Sigmoid colon (tissue), 4 donors: ENCODE measurements around the gene KRT16.

Experiments
- EP300 ChIP-seq, 4 donors: sonication (generic); formaldehyde crosslinking; IDR thresholded peaks; one replicate each; pipeline ENCODE4 v1.6.1; 2017; ENCODE audit warnings: antibody characterized with exemption in 4 of 4
- POLR2A ChIP-seq, 2 donors: fragments of 450-650 bp; IDR thresholded peaks; one replicate each; pipeline ENCODE4 v1.6.1; 2016; ENCODE audit warnings: antibody characterized with exemption in 2 of 2, mild to moderate bottlenecking in 2 of 2, moderate library complexity in 2 of 2
- POLR2AphosphoS5 ChIP-seq, 4 donors: sonication (generic); formaldehyde crosslinking; IDR thresholded peaks; one replicate each; pipeline ENCODE4 v1.6.1; 2017; ENCODE audit warnings: antibody characterized with exemption in 4 of 4
- TF ChIP-seq, protein P1 (sequence below), 4 experiments: fragments of 450-650 bp in 3 of 4; fragments of 200-600 bp in 1 of 4; IDR thresholded peaks; one replicate each; pipeline ENCODE4 v1.5.1; 2016 to 2019; ENCODE audit warnings: antibody characterized with exemption in 4 of 4, mild to moderate bottlenecking in 3 of 4, moderate library complexity in 2 of 4

DNA sequence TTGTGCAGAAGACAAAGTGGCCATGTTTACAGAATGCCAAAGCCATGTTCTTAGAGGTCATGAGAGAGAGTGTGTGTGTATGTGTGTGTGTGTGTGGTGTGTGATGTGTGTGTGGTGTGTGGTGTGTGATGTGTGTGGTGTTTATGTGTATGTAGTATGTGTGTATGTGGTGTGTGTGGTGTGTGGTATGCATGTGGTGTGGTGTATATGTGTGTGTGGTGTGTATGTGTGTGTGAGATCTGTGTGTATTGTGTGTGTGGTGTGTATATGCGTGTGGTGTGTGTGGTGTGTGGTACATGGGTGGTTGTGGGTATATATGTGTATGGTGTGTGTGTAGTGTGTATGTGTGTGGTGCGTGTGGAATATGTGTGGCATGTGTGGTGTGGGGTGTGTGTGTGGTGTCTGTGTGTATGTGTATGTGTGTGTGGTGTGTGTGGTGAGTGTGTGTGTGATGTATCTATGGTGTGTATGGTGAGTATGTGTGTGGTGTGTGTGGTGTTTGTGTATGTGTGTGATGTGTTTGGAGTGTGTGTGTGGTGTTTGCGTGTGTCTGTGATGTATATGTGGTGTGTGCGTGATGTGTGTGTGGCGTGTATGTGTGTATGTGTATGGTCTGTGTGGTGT, 20.0 kb upstream of the KRT16 start:
- TF ChIP-seq, protein P1, sequence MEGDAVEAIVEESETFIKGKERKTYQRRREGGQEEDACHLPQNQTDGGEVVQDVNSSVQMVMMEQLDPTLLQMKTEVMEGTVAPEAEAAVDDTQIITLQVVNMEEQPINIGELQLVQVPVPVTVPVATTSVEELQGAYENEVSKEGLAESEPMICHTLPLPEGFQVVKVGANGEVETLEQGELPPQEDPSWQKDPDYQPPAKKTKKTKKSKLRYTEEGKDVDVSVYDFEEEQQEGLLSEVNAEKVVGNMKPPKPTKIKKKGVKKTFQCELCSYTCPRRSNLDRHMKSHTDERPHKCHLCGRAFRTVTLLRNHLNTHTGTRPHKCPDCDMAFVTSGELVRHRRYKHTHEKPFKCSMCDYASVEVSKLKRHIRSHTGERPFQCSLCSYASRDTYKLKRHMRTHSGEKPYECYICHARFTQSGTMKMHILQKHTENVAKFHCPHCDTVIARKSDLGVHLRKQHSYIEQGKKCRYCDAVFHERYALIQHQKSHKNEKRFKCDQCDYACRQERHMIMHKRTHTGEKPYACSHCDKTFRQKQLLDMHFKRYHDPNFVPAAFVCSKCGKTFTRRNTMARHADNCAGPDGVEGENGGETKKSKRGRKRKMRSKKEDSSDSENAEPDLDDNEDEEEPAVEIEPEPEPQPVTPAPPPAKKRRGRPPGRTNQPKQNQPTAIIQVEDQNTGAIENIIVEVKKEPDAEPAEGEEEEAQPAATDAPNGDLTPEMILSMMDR (IDR thresholded peaks at IDR 0.05), result no peak
- TF ChIP-seq POLR2A (IDR thresholded peaks at IDR 0.05), result no peak
- TF ChIP-seq EP300 (IDR thresholded peaks at IDR 0.05), result no peak
- TF ChIP-seq POLR2AphosphoS5 (IDR thresholded peaks at IDR 0.05), result no peak
